DND-41 (cell line): ENCODE data around the gene SZRD1.

Experiments used
- CTCF ChIP-seq: IDR thresholded peaks from 2 replicates; pipeline ENCODE4 v1.5.1; 2012; ENCODE audit warnings: borderline replicate concordance, low read length, moderate library complexity, mild to moderate bottlenecking; ENCODE audit not compliant: poor library complexity, severe bottlenecking; ENCODE audit errors: extremely low read depth
- EZH2 ChIP-seq: IDR thresholded peaks from 3 replicates; pipeline ENCODE4 v1.6.1; 2012; ENCODE audit warnings: borderline replicate concordance, low read depth, mild to moderate bottlenecking, moderate library complexity, low read length, inconsistent platforms; ENCODE audit not compliant: severe bottlenecking

DNA sequence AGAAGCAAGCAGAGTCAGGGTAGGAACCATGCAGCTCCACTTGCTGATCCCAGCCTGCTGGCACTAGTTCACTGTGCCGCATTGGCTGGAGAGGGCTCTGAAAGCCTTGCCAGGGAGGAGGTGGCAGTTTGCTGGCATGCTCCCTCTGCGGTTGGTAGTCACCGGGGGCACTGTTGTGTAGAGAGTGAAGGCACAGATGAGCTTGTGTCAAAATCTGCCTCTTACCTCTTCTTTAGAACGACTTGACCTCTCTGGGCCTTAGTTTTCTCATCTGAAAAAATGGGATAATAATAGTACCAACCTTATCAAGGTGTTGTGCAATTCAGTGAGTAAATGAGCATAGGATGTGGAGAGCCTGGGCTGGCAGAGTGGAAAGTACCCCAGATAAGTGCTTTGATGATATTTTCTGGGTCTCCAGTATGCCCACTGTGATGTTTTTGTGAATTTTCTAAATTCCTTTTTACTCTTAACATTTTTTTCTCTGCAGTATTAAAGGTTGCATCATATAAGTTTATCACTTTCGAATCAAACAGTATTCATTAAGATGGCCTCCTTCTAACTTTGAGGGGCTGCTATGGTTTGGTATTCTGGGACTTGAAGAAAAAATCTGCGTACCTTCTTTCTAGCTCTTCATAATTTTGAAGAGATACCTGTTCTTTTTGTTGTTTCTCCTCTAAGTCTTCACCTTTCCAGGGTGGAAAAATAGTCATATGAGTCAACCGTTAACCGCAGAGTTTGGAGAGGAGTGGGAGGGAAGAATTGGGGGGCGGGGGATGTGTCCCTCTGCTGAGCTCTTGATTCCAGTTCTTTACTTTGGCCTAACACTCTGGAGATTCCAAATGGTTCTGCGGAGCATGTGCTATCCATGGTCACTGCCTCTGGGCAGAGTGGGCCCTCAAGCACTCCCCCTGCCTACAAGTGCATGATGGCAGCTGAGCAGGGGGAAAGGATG lies 26.8 kb downstream of the SZRD1 start:
- TF ChIP-seq CTCF (peak; percentile 29), EZH2 (no peak)
